H1 (cell line): ENCODE data around the gene SERPINA12. TPM values are rescaled to one million over a fixed set of nuclear protein-coding genes. Genes with fewer than 3 reads are reported as not detected.

Experiments used
- CTCF ChIA-PET: fragments of 300-600 bp; sonication (Branson Sonifier 250); formaldehyde crosslinking; loops from one replicate; lab custom pipeline; 2021; ENCODE audit not compliant: partially characterized antibody; lab: Charles Lee
- POLR2A ChIA-PET: fragments of 300-600 bp; sonication (Branson Sonifier 250); formaldehyde crosslinking; loops from one replicate; lab custom pipeline; 2021; ENCODE audit warnings: inconsistent platforms; ENCODE audit not compliant: partially characterized antibody; lab: Charles Lee
- DNase-seq, 2 experiments: peaks; one replicate each; pipeline versions ENCODE4 v3.0.0 to v3.0.0-alpha.2; 2010 to 2022; ENCODE audit warnings: low spot score in 2 of 2, low read depth in 1 of 2, mixed read lengths in 1 of 2
- FAIRE-seq: peaks from 2 replicates; lab custom pipeline; 2011; peaks lifted over from hg19 to GRCh38; lab: Jason Lieb, UNC
- H2AFZ ChIP-seq: 2 replicates; pipeline ENCODE4 v1.8.1; 2012; ENCODE audit warnings: low read length, inconsistent platforms
- H2AK5ac ChIP-seq: 2 replicates; pipeline ENCODE4 v1.6.1; 2013; ENCODE audit warnings: low read depth, low read length
- H2BK120ac ChIP-seq: replicated peaks from 2 replicates; pipeline ENCODE3; 2013; ENCODE audit warnings: low read depth, low read length, inconsistent platforms
- H2BK12ac ChIP-seq: 2 replicates; pipeline ENCODE4 v1.6.1; 2013; ENCODE audit warnings: low read depth, low read length
- H2BK15ac ChIP-seq: 2 replicates; pipeline ENCODE4 v1.6.1; 2013; ENCODE audit warnings: low read length
- H2BK20ac ChIP-seq: 2 replicates; pipeline ENCODE4 v1.6.1; 2013; ENCODE audit warnings: low read length
- H2BK5ac ChIP-seq: 2 replicates; pipeline ENCODE4 v1.6.1; 2013; ENCODE audit warnings: low read depth, low read length
- H3K14ac ChIP-seq: 2 replicates; pipeline ENCODE4 v1.6.1; 2013; ENCODE audit warnings: inconsistent platforms; ENCODE audit not compliant: insufficient read length
- H3K18ac ChIP-seq: 2 replicates; pipeline ENCODE4 v1.6.1; 2013; ENCODE audit warnings: low read length; ENCODE audit errors: extremely low read depth
- H3K23ac ChIP-seq: 2 replicates; pipeline ENCODE4 v1.6.1; 2013; ENCODE audit warnings: inconsistent platforms; ENCODE audit not compliant: insufficient read length
- H3K23me2 ChIP-seq: 2 replicates; pipeline ENCODE4 v1.6.1; 2013; ENCODE audit warnings: low read depth, low read length
- H3K27ac ChIP-seq: 2 replicates; pipeline ENCODE4 v1.6.1; 2011; ENCODE audit warnings: low read depth, low read length, inconsistent platforms
- H3K27me3 ChIP-seq, 4 experiments: replicated peaks in 1 of 4; 1 replicate in 1 of 4; 2 replicates in 3 of 4; pipeline versions ENCODE4 v1.6.1 to v1.8.1; 2011 to 2013; ENCODE audit warnings: low read length in 3 of 4, mild to moderate bottlenecking in 3 of 4, inconsistent platforms in 2 of 4, mixed read lengths in 2 of 4, moderate library complexity in 1 of 4; ENCODE audit not compliant: control insufficient read depth in 3 of 4, insufficient read depth in 3 of 4; ENCODE audit errors: extremely low read depth in 1 of 4
- H3K36me3 ChIP-seq, 4 experiments: 2 replicates each; pipeline versions ENCODE4 v1.6.1 to v1.8.1; 2011 to 2013; ENCODE audit warnings: mild to moderate bottlenecking in 4 of 4, low read length in 3 of 4, moderate library complexity in 2 of 4, control low read depth in 1 of 4, inconsistent platforms in 1 of 4; ENCODE audit not compliant: insufficient read depth in 4 of 4, control insufficient read depth in 2 of 4
- H3K4ac ChIP-seq: replicated peaks from 2 replicates; pipeline ENCODE3; 2013; ENCODE audit warnings: low read length, low read depth, mixed read lengths, inconsistent platforms; ENCODE audit not compliant: insufficient read length
- H3K4me1 ChIP-seq, 4 experiments: replicated peaks in 1 of 4; 1 replicate in 1 of 4; 2 replicates in 3 of 4; pipeline versions ENCODE4 v1.6.1 to v1.8.1; 2011 to 2013; ENCODE audit warnings: low read length in 3 of 4, inconsistent platforms in 2 of 4, mixed read lengths in 1 of 4; ENCODE audit not compliant: insufficient read depth in 4 of 4, control insufficient read depth in 3 of 4
- H3K4me2 ChIP-seq, 2 experiments: 2 replicates each; pipeline versions ENCODE4 v1.6.1 to v1.8.1; 2011 to 2013; ENCODE audit warnings: low read depth in 2 of 2, low read length in 2 of 2, control low read depth in 1 of 2, inconsistent platforms in 1 of 2, mild to moderate bottlenecking in 1 of 2; ENCODE audit not compliant: insufficient read depth in 1 of 2
- H3K4me3 ChIP-seq, 4 experiments: fragments of 200-600, 300-600 bp in 1 of 4; sonication (generic), shearing (Covaris generic), sonication (Bioruptor Twin) in 1 of 4; 2 replicates each; pipeline versions ENCODE4 v1.5.1 to v1.8.1; 2011 to 2016; ENCODE audit warnings: low read length in 4 of 4, low read depth in 3 of 4, control low read depth in 2 of 4, inconsistent platforms in 2 of 4, mild to moderate bottlenecking in 2 of 4, mixed read lengths in 1 of 4, moderate library complexity in 1 of 4; ENCODE audit not compliant: insufficient read depth in 2 of 4; ENCODE audit errors: extremely low read depth in 1 of 4
- H3K56ac ChIP-seq: replicated peaks from 2 replicates; pipeline ENCODE3; 2013; ENCODE audit warnings: low read depth, mild to moderate bottlenecking, mixed read lengths, low read length, inconsistent platforms; ENCODE audit not compliant: insufficient read length
- H3K79me1 ChIP-seq: 2 replicates; pipeline ENCODE4 v1.6.1; 2013; ENCODE audit warnings: low read depth, low read length, control low read depth
- H3K79me2 ChIP-seq, 2 experiments: 2 replicates each; pipeline versions ENCODE4 v1.6.1 to v1.8.1; 2012 to 2013; ENCODE audit warnings: low read length in 2 of 2, mild to moderate bottlenecking in 2 of 2, inconsistent platforms in 1 of 2; ENCODE audit not compliant: insufficient read depth in 2 of 2, control insufficient read depth in 1 of 2
- H3K9ac ChIP-seq, 4 experiments: replicated peaks in 1 of 4; 1 replicate in 1 of 4; 2 replicates in 3 of 4; pipeline versions ENCODE4 v1.6.1 to v1.8.1; 2011 to 2013; ENCODE audit warnings: low read depth in 3 of 4, low read length in 3 of 4, control low read depth in 2 of 4, mild to moderate bottlenecking in 2 of 4, moderate library complexity in 2 of 4, inconsistent platforms in 1 of 4; ENCODE audit errors: extremely low read depth in 1 of 4
- H3K9me3 ChIP-seq, 2 experiments: 2 replicates each; pipeline versions ENCODE4 v1.6.1 to v1.8.1; 2012 to 2013; ENCODE audit warnings: mild to moderate bottlenecking in 2 of 2, moderate library complexity in 2 of 2, control low read depth in 1 of 2, inconsistent platforms in 1 of 2, low read depth in 1 of 2, low read length in 1 of 2, mixed read lengths in 1 of 2; ENCODE audit not compliant: insufficient read depth in 2 of 2
- H4K20me1 ChIP-seq, 2 experiments: replicated peaks in 1 of 2; 2 replicates each; pipeline versions ENCODE3 to v1.8.1; 2011 to 2013; ENCODE audit warnings: inconsistent platforms in 2 of 2, low read length in 2 of 2, mild to moderate bottlenecking in 1 of 2; ENCODE audit not compliant: insufficient read depth in 2 of 2, control insufficient read depth in 1 of 2
- H4K5ac ChIP-seq: 2 replicates; pipeline ENCODE4 v1.6.1; 2013; ENCODE audit warnings: low read length, low read depth, mixed read lengths, inconsistent platforms; ENCODE audit not compliant: insufficient read length
- H4K8ac ChIP-seq: 2 replicates; pipeline ENCODE4 v1.8.0; 2013; ENCODE audit warnings: mild to moderate bottlenecking, moderate library complexity, low read length, inconsistent platforms; ENCODE audit not compliant: insufficient read depth; ENCODE audit errors: extremely low read depth
- H4K91ac ChIP-seq: replicated peaks from 2 replicates; pipeline ENCODE3; 2013; ENCODE audit warnings: low read length, mixed read lengths, inconsistent platforms; ENCODE audit not compliant: insufficient read length
- BCL11A ChIP-seq, 2 experiments: IDR thresholded peaks; one replicate each; pipeline ENCODE4 v1.6.1; 2011; ENCODE audit warnings: low read depth in 2 of 2, low read length in 2 of 2, mild to moderate bottlenecking in 2 of 2
- CBX5 ChIP-seq: fragments of 300-800, 300-1000 bp; sonication (generic); IDR thresholded peaks from 2 replicates; pipeline ENCODE4 v1.7.1; 2016; ENCODE audit warnings: antibody characterized with exemption, low read length, low read depth
- CHD2 ChIP-seq: IDR thresholded peaks from 2 replicates; pipeline ENCODE4 v1.6.1; 2012; ENCODE audit warnings: low read length, improper control_type of control experiment
- GABPA ChIP-seq: IDR thresholded peaks from 2 replicates; pipeline ENCODE4 v1.6.1; 2011; ENCODE audit warnings: mild to moderate bottlenecking, low read length, moderate library complexity, borderline replicate concordance; ENCODE audit not compliant: insufficient read depth
- RBBP5 ChIP-seq: IDR thresholded peaks from 2 replicates; pipeline ENCODE4 v1.7.1; 2012; ENCODE audit warnings: low read depth, mild to moderate bottlenecking, inconsistent platforms, low read length, moderate library complexity, borderline replicate concordance
- YY1 ChIP-seq: IDR thresholded peaks from 2 replicates; pipeline ENCODE4 v1.6.1; 2011; ENCODE audit warnings: low read depth, mild to moderate bottlenecking, low read length
- WGBS, 2 experiments: shearing (Covaris generic) in 1 of 2; methylation state at CpG; one replicate each; pipeline versions ENCODE4 v1.1.6 to v1.1.7; 2013 to 2015; ENCODE audit warnings: low lambda C conversion rate in 2 of 2, mixed read lengths in 2 of 2, inconsistent platforms in 1 of 2, low coverage in 1 of 2, missing lambda C conversion rate in 1 of 2; ENCODE audit not compliant: insufficient replicate concordance in 2 of 2, insufficient coverage in 1 of 2, insufficient read length in 1 of 2; ENCODE audit errors: extremely low coverage in 1 of 2, missing lambda C conversion rate in 1 of 2; 5-methylcytosine and 5-hydroxymethylcytosine counted together
- polyA plus RNA-seq, 7 experiments: library from polyadenylated mRNA; depleted of rRNA in 3 of 7; stranded (reverse) in 5 of 7; unstranded in 2 of 7; fragments of >200 nt in 5 of 7; fragments of 200-250 nt in 2 of 7; gene quantifications; 1 replicate in 5 of 7; 2 replicates in 1 of 7; 4 replicates in 1 of 7; pipeline versions ENCODE4 v1.2.1 to v1.2.3, GENCODE V29; 2011 to 2013; ENCODE audit warnings: missing spikeins in 2 of 7, mixed read lengths in 2 of 7
- total RNA-seq: library from RNA; stranded (reverse); fragmentation: NEBNext Ultra II Directional; extraction: Animal tissue kit (Norgen Biotek cat#: 25700); gene quantifications from 2 replicates; pipeline ENCODE4 v1.2.1, GENCODE V29; 2021
- TF ChIP-seq, protein P1 (sequence below): IDR thresholded peaks from 2 replicates; pipeline ENCODE4 v1.6.1; 2011; ENCODE audit warnings: low read length, improper control_type of control experiment

Gene SERPINA12
- total and polyA plus RNA-seq, 2 of the 8 experiments (the other 6 are each of a cell fraction or from before 2014, with no cell fraction given): not detected

DNA sequence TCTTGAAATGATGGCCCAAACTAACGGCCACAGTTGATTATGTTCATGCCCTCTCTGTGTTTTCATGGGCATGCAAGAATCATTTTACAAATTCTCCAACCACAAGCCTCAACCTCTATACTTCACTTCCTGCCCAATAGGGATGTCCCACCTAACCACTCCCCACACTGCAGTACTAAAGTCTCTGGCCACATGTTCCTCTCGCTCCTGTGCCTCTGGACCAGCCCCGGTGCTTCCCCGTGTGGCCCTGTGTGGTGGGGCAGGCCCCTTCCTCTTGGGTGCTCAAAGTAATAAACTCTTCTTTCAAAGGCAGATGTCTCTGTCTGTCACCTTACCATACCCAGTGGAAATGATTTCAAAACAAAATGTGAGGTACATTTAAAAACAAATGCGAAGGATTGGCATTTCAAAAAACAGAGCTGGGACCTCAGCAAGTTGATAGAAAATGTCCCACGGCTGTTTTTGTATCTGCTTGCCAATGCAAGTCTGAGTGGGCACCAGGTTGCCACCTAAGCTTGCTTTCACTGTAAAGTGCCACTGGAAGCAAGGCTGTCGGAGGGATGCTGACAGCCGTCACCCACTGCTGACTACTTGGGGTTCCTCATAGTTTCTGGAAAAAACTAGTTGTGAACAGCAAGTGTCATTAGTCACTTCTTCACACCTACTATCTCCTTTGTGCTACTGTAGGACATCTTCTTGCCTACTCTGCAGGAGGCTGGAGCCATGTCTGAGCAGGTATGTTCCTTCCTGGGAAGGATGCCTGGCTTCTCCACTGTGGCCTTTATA is 48.4 kb downstream of the SERPINA12 start:
- H2BK120ac ChIP-seq: no peak overlapping the region
- H3K56ac ChIP-seq: no peak overlapping the region
- CTCF ChIA-PET: interaction anchor here (1.6 to 2.8 kb wide), 3 partner anchors 25 to 88 kb away, joined by 4 to 13 read pairs (median 6); no protein-coding TSS in a partner anchor
- TF ChIP-seq RBBP5 (no peak), CHD2 (no peak), GABPA (no peak), YY1 (no peak), BCL11A (IDR thresholded peaks at IDR 0.05; ENCODE audit: low read depth in 2 of 2, low read length in 2 of 2) (no peak), CBX5 (no peak)
- TF ChIP-seq, protein P1, sequence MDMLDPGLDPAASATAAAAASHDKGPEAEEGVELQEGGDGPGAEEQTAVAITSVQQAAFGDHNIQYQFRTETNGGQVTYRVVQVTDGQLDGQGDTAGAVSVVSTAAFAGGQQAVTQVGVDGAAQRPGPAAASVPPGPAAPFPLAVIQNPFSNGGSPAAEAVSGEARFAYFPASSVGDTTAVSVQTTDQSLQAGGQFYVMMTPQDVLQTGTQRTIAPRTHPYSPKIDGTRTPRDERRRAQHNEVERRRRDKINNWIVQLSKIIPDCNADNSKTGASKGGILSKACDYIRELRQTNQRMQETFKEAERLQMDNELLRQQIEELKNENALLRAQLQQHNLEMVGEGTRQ: no peak
- H3K18ac ChIP-seq: no peak overlapping the region
- H2BK20ac ChIP-seq: no peak overlapping the region
- no peak overlapping the region for H3K23ac ChIP-seq
- no peak overlapping the region for H2BK15ac ChIP-seq
- H3K4me3 ChIP-seq: no peak overlapping the region
- DNase-seq (no peak), FAIRE-seq (no peak)
- no peak overlapping the region for H2BK12ac ChIP-seq
- no peaks in the 10 kb centered on the region for H3K36me3 ChIP-seq
- H3K23me2 ChIP-seq: no peaks in the 10 kb centered on the region
- H2AFZ ChIP-seq: no peak overlapping the region
- POLR2A ChIA-PET: interaction anchor here (0.9 kb wide), 1 partner anchor 9 kb away, joined by 3 read pairs; the partner anchor contains the start of gene SERPINA11
- no peaks in the 10 kb centered on the region for H3K79me1 ChIP-seq
- peaks cover 17 to 21% of the 10 kb centered on the region in 2 experiments for H3K9me3 ChIP-seq
- no peak overlapping the region for H2BK5ac ChIP-seq
- no peaks in the 10 kb centered on the region; a peak in 1 of 7 replicates for H3K4me1 ChIP-seq
- no peaks in the 10 kb centered on the region for H4K20me1 ChIP-seq
- WGBS, 2 experiments: 77% methylated on average over 8 of the region's 8 CpGs; no CpG with 5 or more reads in 1 of the 2 experiments
- H3K79me2 ChIP-seq: no peaks in the 10 kb centered on the region
- H3K27me3 ChIP-seq: no peaks in the 10 kb centered on the region
- H4K91ac ChIP-seq: no peak overlapping the region
- no peak overlapping the region for H3K14ac ChIP-seq
- no peak overlapping the region for H3K4me2 ChIP-seq
- H3K27ac ChIP-seq: no peak overlapping the region
- H4K8ac ChIP-seq: no peak overlapping the region
- H3K4ac ChIP-seq: no peak overlapping the region
- no peak overlapping the region for H4K5ac ChIP-seq
- no peak overlapping the region for H2AK5ac ChIP-seq
- no peak overlapping the region for H3K9ac ChIP-seq
